SIG-M5 (cell line): Measurements from ENCODE around the gene SLTM.
A peak's percentile ranks its signal among the peaks of the same experiment; 100 is the strongest.
"Not testable (repeated sequence)": the region's sequence is repeated elsewhere in the genome, so short reads cannot be mapped to it uniquely, and the experiment has no call there.

Experiments used
- DNase-seq: peaks from one replicate; lab custom pipeline; 2025; lab: John Stamatoyannopoulos, UW

Gene SLTM

GRCh38 chr15:58933281-58934113 lies at the start of gene SLTM:
SLTM (minus strand) TSS chr15:58933679; CDS start chr15:58933565, 114 bp downstream.
- DNase-seq = peak; percentile 79

GRCh38 chr15:58983261-58983660 lies 49.8 kb upstream of the SLTM start:
- no peak for DNase-seq

GRCh38 chr15:58981808-58982475 lies 48.5 kb upstream of the SLTM start:
- no peak for DNase-seq

- DNase-seq = no peak
Measured at GRCh38 chr15:58980351-58980939, 47.0 kb upstream of the SLTM start.

- no peak for DNase-seq
Measured at GRCh38 chr15:58977887-58978286, 44.4 kb upstream of the SLTM start.

GRCh38 chr15:58967479-58967878 lies 34.0 kb upstream of the SLTM start:
- no peak for DNase-seq

GRCh38 chr15:58966698-58967097 lies 33.2 kb upstream of the SLTM start:
- DNase-seq = no peak

- no peak for DNase-seq
Measured at GRCh38 chr15:58962662-58963565, 29.4 kb upstream of the SLTM start.

- DNase-seq = no peak
Measured at GRCh38 chr15:58962136-58962535, 28.7 kb upstream of the SLTM start.

GRCh38 chr15:58958811-58959210 lies 25.3 kb upstream of the SLTM start:
- DNase-seq = no peak

- peak; percentile 8 for DNase-seq
Measured at GRCh38 chr15:58957101-58957973, 23.9 kb upstream of the SLTM start.

GRCh38 chr15:58952751-58953150 lies 19.3 kb upstream of the SLTM start:
- DNase-seq = no peak

- DNase-seq = no peak
Measured at GRCh38 chr15:58951388-58952007, 18.0 kb upstream of the SLTM start.

- no peak for DNase-seq
Measured at GRCh38 chr15:58947179-58947578, 13.7 kb upstream of the SLTM start.

GRCh38 chr15:58934974-58935373 lies 1.5 kb upstream of the SLTM start:
- DNase-seq = not testable (repeated sequence)

GRCh38 chr15:58934521-58934920 lies 1.0 kb upstream of the SLTM start:
- no peak for DNase-seq

- no peak for DNase-seq
Measured at GRCh38 chr15:58934114-58934447, 602 bp upstream of the SLTM start.

- DNase-seq = no peak
Measured at GRCh38 chr15:58932710-58933280, 684 bp downstream of the SLTM start.

- DNase-seq = peak; percentile 10
Measured at GRCh38 chr15:58931987-58932588, 1.4 kb downstream of the SLTM start.

GRCh38 chr15:58929891-58930416 lies 3.5 kb downstream of the SLTM start:
- no peak for DNase-seq
